ENCODE measurements around the gene TRMT10A.

Gene TRMT10A

GRCh38 chr4:99586322-99586721 is 22.5 kb upstream of the TRMT10A start:
- in situ Hi-C loops (cut with HindIII; ENCODE audit: low pct_unique_long_range_greater_than_20kb, low sequenced_read_pairs), result no loop called here
- no peak for DNase-seq (ENCODE audit: low read depth in 1 of 2, low spot score in 1 of 2)

GRCh38 chr4:99585516-99585915 is 21.7 kb upstream of the TRMT10A start:
- no peak for DNase-seq (ENCODE audit: low read depth in 1 of 2, low spot score in 1 of 2)
- TF ChIP-seq JUND (IDR thresholded peaks at IDR 0.05; ENCODE audit: low read depth), result no peak
- in situ Hi-C loops (cut with HindIII; ENCODE audit: low pct_unique_long_range_greater_than_20kb, low sequenced_read_pairs), result no loop called here

More at GRCh38 chr4:99586322-99586721, 22.5 kb upstream of the TRMT10A start:
- TF ChIP-seq JUND (IDR thresholded peaks at IDR 0.05; ENCODE audit: low read depth), result no peak

GRCh38 chr4:99578714-99579113 is 14.9 kb upstream of the TRMT10A start:
- TF ChIP-seq JUND (IDR thresholded peaks at IDR 0.05; ENCODE audit: low read depth), result no peak
- DNase-seq (ENCODE audit: low read depth in 1 of 2, low spot score in 1 of 2), result no peak
- in situ Hi-C loops (cut with HindIII; ENCODE audit: low pct_unique_long_range_greater_than_20kb, low sequenced_read_pairs), result no loop called here

GRCh38 chr4:99574530-99575324 is 10.9 kb upstream of the TRMT10A start, which contains the start of gene MTTP:
TSS of gene MTTP (plus strand) at chr4:99574824. CDS start at chr4:99574910, 86 bp downstream.
- in situ Hi-C loops (cut with HindIII; ENCODE audit: low pct_unique_long_range_greater_than_20kb, low sequenced_read_pairs), result no loop called here
- TF ChIP-seq JUND (IDR thresholded peaks at IDR 0.05; ENCODE audit: low read depth), result no peak
- no peak for DNase-seq (ENCODE audit: low read depth in 1 of 2, low spot score in 1 of 2)

GRCh38 chr4:99573735-99574368 is 10.0 kb upstream of the TRMT10A start:
- TF ChIP-seq JUND (IDR thresholded peaks at IDR 0.05; ENCODE audit: low read depth), result no peak
- DNase-seq (ENCODE audit: low read depth in 1 of 2, low spot score in 1 of 2), result no peak
- in situ Hi-C loops (cut with HindIII; ENCODE audit: low pct_unique_long_range_greater_than_20kb, low sequenced_read_pairs), result no loop called here

- DNase-seq (ENCODE audit: low read depth in 1 of 2, low spot score in 1 of 2), result no peak
- in situ Hi-C loops (cut with HindIII; ENCODE audit: low pct_unique_long_range_greater_than_20kb, low sequenced_read_pairs), result no loop called here
- TF ChIP-seq JUND (IDR thresholded peaks at IDR 0.05; ENCODE audit: low read depth), result no peak
Observed at GRCh38 chr4:99572527-99573240, 8.8 kb upstream of the TRMT10A start.

- no peak for TF ChIP-seq JUND (IDR thresholded peaks at IDR 0.05; ENCODE audit: low read depth)
- in situ Hi-C loops (cut with HindIII; ENCODE audit: low pct_unique_long_range_greater_than_20kb, low sequenced_read_pairs), result no loop called here
- no peak for DNase-seq (ENCODE audit: low read depth in 1 of 2, low spot score in 1 of 2)
Observed at GRCh38 chr4:99571883-99572282, 8.0 kb upstream of the TRMT10A start.

GRCh38 chr4:99564921-99565320 is 1.1 kb upstream of the TRMT10A start:
- TF ChIP-seq JUND (IDR thresholded peaks at IDR 0.05; ENCODE audit: low read depth), result no peak
- in situ Hi-C loops (cut with HindIII; ENCODE audit: low pct_unique_long_range_greater_than_20kb, low sequenced_read_pairs), result no loop called here
- DNase-seq (ENCODE audit: low read depth in 1 of 2, low spot score in 1 of 2), result no peak

GRCh38 chr4:99552872-99553271 is 11.0 kb downstream of the TRMT10A start:
- TF ChIP-seq JUND (IDR thresholded peaks at IDR 0.05; ENCODE audit: low read depth), result no peak
- in situ Hi-C loops (cut with HindIII; ENCODE audit: low pct_unique_long_range_greater_than_20kb, low sequenced_read_pairs), result no loop called here
- no peak for DNase-seq (ENCODE audit: low read depth in 1 of 2, low spot score in 1 of 2)

GRCh38 chr4:99540277-99540939 is 23.4 kb downstream of the TRMT10A start:
- no peak for TF ChIP-seq JUND (IDR thresholded peaks at IDR 0.05; ENCODE audit: low read depth)
- DNase-seq (ENCODE audit: low read depth in 1 of 2, low spot score in 1 of 2), result no peak
- in situ Hi-C loops (cut with HindIII; ENCODE audit: low pct_unique_long_range_greater_than_20kb, low sequenced_read_pairs), result no loop called here

- DNase-seq (ENCODE audit: low read depth in 1 of 2, low spot score in 1 of 2), result no peak
- TF ChIP-seq JUND (IDR thresholded peaks at IDR 0.05; ENCODE audit: low read depth), result no peak
Observed at GRCh38 chr4:99537674-99538073, 26.2 kb downstream of the TRMT10A start.

GRCh38 chr4:99536848-99537247 is 27.0 kb downstream of the TRMT10A start:
- DNase-seq (ENCODE audit: low read depth in 1 of 2, low spot score in 1 of 2), result no peak
- no peak for TF ChIP-seq JUND (IDR thresholded peaks at IDR 0.05; ENCODE audit: low read depth)
- in situ Hi-C loops (cut with HindIII; ENCODE audit: low pct_unique_long_range_greater_than_20kb, low sequenced_read_pairs), result no loop called here

More at GRCh38 chr4:99537674-99538073, 26.2 kb downstream of the TRMT10A start:
- in situ Hi-C loops (cut with HindIII; ENCODE audit: low pct_unique_long_range_greater_than_20kb, low sequenced_read_pairs), result no loop called here
